ENCODE measurements around the gene BTBD9.

Gene BTBD9

DNA sequence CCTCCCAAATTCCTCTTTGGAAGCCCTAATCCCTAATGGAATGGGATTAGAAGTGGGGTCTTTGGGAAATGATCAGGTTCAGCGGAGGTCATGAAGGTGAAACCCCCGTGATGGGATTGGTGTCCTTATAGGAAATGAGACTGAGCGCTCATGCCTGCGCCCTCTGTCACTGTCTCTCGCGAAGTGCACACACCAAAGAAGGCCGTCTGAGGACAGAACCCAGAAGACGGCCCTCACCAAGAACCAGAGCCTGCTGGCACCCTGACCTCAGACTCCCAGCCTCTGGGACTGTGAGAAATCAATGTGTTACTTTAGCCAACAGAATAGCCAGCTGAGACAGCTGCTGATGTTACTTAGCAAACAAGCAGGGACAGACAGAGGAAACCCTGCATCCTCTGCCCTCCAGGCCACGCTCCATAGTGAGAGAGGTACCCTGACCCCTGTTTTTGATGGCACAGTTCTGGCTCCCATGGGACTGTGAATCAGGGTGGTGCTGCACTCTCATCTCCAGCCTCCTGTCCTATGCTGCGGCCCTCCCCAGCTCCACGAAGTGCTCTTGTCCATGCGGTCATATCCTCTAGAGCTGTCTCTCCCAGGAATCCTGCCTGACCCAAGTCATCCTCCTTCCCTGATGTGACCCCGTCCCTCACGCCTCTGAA, 450.9 kb downstream of the BTBD9 start:
- H3K4me3 ChIP-seq (ENCODE audit: low read length), result no peak overlapping the region
- TF ChIP-seq, protein P1, sequence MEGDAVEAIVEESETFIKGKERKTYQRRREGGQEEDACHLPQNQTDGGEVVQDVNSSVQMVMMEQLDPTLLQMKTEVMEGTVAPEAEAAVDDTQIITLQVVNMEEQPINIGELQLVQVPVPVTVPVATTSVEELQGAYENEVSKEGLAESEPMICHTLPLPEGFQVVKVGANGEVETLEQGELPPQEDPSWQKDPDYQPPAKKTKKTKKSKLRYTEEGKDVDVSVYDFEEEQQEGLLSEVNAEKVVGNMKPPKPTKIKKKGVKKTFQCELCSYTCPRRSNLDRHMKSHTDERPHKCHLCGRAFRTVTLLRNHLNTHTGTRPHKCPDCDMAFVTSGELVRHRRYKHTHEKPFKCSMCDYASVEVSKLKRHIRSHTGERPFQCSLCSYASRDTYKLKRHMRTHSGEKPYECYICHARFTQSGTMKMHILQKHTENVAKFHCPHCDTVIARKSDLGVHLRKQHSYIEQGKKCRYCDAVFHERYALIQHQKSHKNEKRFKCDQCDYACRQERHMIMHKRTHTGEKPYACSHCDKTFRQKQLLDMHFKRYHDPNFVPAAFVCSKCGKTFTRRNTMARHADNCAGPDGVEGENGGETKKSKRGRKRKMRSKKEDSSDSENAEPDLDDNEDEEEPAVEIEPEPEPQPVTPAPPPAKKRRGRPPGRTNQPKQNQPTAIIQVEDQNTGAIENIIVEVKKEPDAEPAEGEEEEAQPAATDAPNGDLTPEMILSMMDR (IDR thresholded peaks at IDR 0.05; ENCODE audit: insufficient read depth, low read depth, low read length, missing control alignments), result no peak
- no peak for DNase-seq (ENCODE audit: low read depth)

DNA sequence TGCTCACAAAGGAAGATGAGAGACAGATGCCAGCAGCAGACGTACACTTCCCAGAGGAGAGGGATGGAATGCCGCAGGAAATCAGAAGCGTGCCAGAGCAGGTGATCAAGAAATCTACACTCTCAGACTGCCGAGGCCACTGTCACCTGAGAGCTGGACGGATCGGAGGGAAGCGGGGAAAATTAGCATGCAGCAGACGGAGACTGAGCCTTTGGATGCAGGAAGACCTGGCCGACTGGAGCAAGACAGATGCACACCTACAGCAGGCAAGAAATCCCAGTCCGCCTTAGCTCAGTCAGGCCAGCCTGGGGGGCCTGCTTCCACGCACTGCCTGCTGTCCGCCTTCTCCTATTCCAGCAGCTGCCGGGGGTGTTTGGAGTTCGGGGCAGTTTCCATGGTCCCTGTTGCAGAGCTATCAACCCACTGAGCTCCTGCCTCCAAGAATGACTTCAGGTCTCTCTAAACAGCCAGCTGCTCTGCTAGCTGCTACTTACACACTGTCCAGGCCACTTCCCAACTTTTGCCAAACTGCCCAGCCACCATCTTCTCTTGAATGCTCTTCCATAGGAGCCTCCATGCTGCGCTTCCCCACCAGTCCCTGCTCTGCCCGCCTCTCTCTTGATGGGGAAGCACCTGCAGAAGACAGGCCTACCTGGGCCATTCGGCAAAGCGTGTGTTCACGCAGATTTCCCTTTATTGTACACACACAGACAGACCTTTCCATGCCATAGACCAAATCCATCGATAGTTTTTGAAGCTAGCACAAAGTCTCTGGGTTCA, 451.7 kb downstream of the BTBD9 start:
- no peak overlapping the region for H3K4me3 ChIP-seq (ENCODE audit: low read length)
- TF ChIP-seq, protein P1 (IDR thresholded peaks at IDR 0.05; ENCODE audit: insufficient read depth, low read depth, low read length, missing control alignments), result no peak
- no peak for DNase-seq (ENCODE audit: low read depth)

DNA sequence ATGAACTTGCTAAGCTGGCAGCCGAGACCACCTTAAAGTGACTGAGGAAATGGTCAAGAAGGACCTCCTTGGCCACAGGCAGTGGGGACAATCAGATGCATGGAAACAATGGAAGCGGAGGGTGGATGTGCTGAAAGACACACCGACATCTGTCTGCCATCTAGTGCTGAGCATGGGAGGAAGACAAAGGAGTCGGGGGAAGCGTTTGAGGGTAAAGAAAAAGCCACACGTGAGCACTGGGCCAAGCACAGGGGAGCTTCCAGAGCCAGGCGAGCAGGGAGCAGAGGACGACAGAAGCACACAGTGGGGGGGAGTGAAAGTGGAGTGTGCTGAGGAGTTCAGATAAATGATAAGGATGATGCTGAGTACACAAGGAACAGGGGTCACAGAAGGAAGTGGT, 452.4 kb downstream of the BTBD9 start:
- DNase-seq (ENCODE audit: low read depth), result no peak
- TF ChIP-seq, protein P1 (IDR thresholded peaks at IDR 0.05; ENCODE audit: insufficient read depth, low read depth, low read length, missing control alignments), result no peak
- H3K4me3 ChIP-seq (ENCODE audit: low read length), result no peak overlapping the region

DNA sequence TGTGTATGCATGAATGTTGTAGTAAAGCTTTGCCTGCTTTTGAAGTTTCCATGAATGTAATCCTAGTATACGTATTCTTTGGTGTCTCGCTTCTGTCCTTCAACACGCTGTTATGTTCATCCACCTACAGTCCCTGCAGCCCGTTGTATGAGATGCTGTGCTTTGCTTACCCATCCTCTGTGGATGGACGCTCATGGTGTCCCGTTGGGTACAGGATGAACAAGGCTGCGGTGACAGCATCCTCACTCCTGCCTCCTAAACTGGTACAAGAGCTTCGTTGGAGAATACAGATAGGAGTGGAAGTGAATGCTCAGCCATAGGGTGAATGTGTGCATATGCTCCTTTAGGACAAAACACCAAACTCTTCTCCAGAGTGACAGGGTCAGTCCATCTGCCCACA, 454.0 kb downstream of the BTBD9 start:
- TF ChIP-seq, protein P1 (IDR thresholded peaks at IDR 0.05; ENCODE audit: insufficient read depth, low read depth, low read length, missing control alignments), result no peak
- no peak for DNase-seq (ENCODE audit: low read depth)
- H3K4me3 ChIP-seq (ENCODE audit: low read length), result no peak overlapping the region

DNA sequence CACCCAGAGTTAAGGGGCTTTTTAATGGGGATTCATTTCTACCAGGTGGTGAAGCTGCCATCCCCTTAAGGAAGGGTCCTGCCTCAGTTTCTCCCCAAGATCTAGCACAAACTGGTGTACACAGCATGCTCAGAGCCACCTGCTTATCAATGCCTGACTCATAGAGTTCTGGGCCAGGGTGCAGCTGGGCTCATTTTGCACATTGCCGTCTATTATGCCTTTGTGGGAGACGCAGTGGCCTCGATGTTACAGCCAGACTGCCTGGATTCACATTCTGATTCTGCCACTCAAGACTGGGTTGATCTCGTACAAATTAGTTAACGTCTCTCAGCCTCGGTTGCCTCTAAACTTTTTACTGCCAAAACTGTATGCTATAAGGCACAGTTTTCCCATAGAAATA, 454.5 kb downstream of the BTBD9 start:
- no peak for DNase-seq (ENCODE audit: low read depth)
- no peak overlapping the region for H3K4me3 ChIP-seq (ENCODE audit: low read length)
- TF ChIP-seq, protein P1 (IDR thresholded peaks at IDR 0.05; ENCODE audit: insufficient read depth, low read depth, low read length, missing control alignments), result no peak

DNA sequence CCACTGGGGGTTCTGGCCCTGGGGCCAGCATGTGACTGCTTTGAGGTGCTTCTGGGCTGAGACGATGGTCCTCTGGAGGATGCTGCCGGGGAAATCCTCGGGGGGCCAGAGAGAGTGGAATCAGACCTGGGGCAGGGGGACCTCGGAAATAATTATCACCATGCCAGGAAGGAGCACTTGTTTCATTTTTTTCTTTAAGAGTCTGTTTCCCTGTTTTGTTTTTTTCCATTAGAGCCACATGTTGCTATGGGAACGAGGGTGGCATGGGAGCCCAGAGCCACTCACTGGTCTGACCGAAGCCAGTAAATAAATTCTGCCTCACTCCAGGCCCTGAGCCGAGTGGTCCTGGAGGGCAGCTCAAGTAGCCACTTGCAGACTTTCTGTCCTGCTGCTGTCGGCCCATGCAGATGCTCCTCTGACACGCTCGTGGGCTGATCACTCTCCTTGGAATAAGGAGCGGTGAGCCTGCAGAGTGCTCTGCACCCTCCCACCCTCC, 455.1 kb downstream of the BTBD9 start:
- DNase-seq (ENCODE audit: low read depth), result no peak
- no peak overlapping the region for H3K4me3 ChIP-seq (ENCODE audit: low read length)
- TF ChIP-seq, protein P1 (IDR thresholded peaks at IDR 0.05; ENCODE audit: insufficient read depth, low read depth, low read length, missing control alignments), result no peak
